PC-3 (cell line): ENCODE data around the gene IQGAP1.

Experiments used
- CTCF ChIP-seq: fragments of 300-600 bp; sonication (generic); conservative IDR thresholded peaks from 2 replicates; pipeline ENCODE4 v1.5.1; 2017; ENCODE audit warnings: antibody characterized with exemption, low read depth, mild to moderate bottlenecking, low read length
- EZH2 ChIP-seq: fragments of 300-600 bp; sonication (generic); IDR thresholded peaks from one replicate; pipeline ENCODE4 v1.6.1; 2017; ENCODE audit warnings: antibody characterized with exemption, mild to moderate bottlenecking, low read length; ENCODE audit not compliant: unreplicated experiment
- EZH2phosphoT487 ChIP-seq: fragments of 300-600 bp; sonication (generic); IDR thresholded peaks from 2 replicates; pipeline ENCODE4 v1.6.1; 2018; ENCODE audit warnings: mild to moderate bottlenecking, antibody characterized with exemption, low read length, borderline replicate concordance

DNA sequence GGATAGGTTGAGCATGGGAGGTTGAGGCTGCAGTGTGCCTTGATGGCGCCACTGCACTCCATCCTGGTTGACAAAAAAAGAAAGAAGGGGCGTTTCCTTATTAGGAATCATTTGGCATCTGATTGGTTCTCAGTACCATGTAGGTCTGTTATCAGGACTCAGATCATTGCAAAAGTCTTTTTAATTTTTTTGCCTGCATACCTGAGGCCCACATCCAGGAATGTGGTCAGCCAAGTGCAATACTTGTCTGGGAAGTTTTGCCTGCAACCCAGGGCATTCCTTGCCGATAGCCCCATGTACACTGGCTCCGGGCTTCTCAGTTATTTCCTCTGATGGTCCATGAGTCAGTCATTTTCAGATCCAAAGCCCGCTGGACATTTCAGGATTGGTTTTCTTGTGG is 91.6 kb downstream of the IQGAP1 start:
- no peak for TF ChIP-seq CTCF
- no peak for TF ChIP-seq EZH2
- no peak for TF ChIP-seq EZH2phosphoT487
